ENCODE results near the gene LCP2.

The LCP2 gene

DNA sequence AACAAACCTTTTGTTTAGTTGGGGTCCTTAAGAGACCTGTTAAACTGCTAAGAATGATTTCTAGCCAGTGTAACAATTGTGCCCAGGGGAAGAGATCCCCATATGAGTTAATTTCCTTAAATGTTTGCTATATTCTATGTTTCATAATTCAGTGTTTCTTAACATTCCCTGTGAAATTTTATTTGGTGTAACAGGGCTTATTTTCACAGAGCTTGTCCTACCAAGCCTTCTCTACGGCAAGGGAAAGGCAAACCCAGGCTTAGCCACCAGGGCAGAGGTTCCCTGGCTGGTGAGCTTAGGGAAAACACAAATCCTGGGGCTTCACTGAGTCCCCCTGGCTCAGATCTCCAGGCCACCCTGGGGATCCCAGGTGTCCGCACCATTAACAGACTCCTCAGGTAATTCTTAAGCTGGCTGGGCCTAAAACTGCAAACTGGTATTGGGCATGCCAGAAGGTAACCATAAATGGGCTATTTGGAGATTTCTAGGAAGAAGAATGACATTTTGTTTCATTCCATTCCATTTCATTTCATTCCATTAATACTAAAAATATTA is 17.0 kb upstream of the LCP2 start:
- DNase-seq = no peak

DNA sequence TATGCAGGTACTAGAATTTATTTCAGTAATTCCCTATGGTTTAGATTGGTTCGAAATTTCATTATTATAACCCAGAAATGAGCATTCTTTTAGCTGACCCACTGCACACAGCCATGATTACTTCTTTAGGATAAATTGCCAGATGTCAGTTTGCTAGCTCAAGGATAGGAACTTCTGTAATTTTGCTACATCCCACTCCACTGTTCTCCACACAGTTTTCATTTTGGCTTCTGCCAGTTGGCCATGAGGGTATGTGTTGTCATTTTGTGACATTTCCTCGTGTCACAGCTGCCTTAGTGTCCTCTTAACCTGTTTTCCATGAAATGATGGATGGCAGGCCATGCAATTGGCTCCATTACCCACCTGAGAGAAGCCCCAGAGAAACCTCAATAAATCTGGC is 16.2 kb upstream of the LCP2 start:
- no peak for DNase-seq

DNA sequence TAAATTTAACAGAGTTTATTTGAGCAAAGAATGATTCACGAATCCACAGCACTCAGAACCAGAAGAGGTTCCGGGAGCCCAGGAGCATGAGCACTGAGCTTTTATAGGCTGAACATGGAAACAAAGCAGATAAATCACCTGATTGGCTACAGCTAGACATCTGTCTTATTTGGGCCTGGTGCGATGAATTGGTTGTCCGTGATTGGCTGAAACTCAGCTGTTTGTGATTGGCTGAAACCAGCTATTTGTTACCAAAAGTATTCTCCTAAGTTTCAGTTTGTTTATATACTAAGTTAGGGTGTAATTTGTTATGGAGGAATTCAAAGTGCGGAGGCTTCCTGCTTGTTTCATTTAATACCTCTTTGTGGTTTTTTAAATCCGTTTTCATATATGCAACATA is 15.8 kb upstream of the LCP2 start:
- DNase-seq = no peak

GRCh38 chr5:170312666-170313065 is 15.1 kb upstream of the LCP2 start:
- no peak for DNase-seq

DNA sequence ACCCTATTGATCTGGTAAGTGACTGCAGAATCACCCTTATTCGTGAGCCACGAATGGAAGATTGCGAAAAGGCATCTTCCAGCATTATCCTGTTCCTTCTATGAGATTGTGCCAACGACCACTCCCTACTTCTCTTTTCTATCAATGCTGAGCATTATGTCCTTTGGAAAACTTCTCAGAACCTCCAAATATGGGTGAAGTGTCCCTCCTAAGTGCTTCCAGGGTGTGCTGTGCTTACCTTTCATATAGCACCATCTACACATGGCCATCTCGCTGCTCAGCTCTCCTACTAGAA is 14.7 kb upstream of the LCP2 start:
- DNase-seq = no peak

- no peak for DNase-seq
These were observed 14.1 kb upstream of the LCP2 start for GRCh38 chr5:170311511-170312300.

DNA sequence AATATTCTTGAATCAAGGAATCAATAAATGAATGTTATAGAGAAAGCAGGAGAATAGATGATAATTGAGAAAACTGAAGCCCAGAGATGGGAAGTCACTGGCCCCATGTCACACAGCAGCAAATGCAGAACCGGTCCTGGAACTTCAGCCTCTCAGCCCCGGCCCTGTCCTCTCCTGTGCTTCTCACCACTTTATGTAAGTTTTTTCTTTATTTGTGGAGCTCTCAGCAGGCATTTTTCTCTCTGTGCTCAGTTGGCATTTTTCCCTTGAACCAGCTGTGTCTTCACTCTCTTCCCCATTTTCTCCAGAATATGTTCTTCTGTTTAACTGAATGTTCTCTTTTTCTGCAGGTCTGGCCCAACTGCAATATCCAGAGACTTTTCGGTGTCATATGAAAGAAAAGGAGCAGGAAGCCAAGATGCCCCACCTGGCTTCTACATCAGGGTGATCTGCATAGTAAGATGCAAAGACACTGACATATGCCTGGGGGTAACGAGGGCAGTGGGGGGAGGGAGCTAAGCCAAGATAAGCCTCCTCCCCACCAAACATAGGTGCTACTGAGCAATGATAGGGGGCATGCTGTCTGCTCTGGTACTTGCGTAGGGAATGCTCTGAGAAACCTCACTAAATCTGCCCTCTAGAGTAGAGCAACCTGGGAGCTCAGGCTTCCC is 12.8 kb upstream of the LCP2 start:
- no peak for DNase-seq

DNA sequence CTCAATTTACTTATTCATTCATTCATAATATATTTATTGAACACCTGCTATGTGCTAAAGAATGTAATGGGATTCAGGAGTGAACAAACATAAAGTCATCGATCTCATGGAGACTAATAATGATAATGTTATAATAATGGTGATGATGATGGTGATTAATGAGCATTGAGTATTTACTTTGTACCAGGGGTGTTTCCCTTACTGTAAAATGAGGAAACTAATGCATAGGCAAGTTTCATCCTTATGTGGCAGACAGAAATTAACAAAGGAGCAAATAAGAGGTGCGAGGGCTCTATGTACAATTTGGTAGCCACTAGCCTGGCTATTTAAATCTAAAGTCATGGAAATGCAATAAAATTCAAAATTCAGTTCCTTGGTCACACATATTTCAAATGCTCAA is 11.1 kb upstream of the LCP2 start:
- no peak for DNase-seq

- DNase-seq = no peak
These were observed 10.2 kb upstream of the LCP2 start for GRCh38 chr5:170307575-170308465.

DNA sequence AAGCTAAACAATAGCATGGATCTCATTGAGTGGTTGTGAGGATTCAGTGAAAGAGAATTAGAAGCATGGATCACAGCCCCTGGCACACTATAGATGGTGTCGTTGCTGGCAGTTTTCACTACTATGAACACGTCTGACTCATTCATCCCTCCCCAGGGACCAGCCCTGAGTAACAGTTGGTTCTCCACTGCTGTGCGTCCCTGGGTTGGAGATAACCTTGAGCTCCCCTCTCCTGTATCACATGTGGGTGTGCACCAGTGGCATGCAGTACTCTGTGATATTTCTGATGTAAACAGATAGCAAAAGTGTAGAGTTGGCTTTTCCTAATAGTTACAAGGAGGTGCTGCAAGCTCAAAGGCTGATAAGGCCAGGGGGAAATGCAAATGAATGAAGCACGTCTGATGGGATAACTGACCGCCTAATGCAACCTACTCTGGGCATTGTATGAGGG is 8.8 kb upstream of the LCP2 start:
- DNase-seq = no peak

- DNase-seq = no peak
These were observed 8.1 kb upstream of the LCP2 start for GRCh38 chr5:170305646-170306025.

DNA sequence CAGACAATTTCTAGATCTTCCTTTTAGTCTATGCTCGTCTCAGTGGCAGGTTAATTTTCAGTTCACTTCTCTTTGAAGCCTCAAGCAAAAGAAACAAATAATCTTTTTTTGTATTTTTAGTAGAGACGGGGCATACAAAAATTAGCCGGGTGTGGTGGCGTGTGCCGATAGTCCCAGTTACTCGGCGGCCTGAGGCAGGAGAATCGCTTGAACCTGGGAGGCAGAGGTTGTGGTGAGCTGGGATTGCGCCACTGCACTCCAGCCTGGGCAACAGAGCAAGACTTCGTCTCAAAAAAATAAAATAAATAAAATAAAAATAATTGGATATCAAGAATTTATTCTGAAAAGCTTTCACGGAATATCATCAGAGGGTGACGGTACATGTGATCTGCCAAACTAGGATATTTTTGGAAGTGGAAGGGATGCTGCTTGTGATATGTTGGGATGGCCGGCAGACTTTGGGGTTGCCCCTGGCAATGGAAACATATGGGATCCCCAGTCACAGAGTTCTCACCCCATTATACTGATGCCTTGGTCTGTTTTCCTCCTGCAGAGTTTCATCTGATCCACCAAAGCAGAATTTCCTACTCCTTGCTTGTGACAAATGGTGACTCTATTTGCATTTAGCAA is 7.6 kb upstream of the LCP2 start:
- DNase-seq = no peak

DNA sequence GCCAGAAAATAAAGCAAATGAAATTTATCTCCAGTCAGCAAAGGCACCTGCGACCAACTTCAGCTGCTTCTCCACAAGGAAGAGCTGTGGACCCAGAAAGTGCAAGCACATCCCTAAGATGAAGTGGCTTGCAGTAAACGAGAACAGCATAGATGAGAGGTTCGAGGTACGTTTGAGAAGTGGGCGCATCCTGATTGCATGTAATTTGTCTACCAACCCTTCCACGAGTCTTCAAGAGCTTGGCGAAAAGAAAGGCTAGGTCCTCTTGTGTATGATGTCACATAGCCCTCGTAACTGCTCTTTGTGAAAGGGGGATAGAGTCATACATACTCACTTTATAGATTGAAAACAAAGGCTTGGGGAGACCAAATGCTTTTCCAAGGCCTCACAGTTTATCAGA is 6.0 kb upstream of the LCP2 start:
- no peak for DNase-seq

DNA sequence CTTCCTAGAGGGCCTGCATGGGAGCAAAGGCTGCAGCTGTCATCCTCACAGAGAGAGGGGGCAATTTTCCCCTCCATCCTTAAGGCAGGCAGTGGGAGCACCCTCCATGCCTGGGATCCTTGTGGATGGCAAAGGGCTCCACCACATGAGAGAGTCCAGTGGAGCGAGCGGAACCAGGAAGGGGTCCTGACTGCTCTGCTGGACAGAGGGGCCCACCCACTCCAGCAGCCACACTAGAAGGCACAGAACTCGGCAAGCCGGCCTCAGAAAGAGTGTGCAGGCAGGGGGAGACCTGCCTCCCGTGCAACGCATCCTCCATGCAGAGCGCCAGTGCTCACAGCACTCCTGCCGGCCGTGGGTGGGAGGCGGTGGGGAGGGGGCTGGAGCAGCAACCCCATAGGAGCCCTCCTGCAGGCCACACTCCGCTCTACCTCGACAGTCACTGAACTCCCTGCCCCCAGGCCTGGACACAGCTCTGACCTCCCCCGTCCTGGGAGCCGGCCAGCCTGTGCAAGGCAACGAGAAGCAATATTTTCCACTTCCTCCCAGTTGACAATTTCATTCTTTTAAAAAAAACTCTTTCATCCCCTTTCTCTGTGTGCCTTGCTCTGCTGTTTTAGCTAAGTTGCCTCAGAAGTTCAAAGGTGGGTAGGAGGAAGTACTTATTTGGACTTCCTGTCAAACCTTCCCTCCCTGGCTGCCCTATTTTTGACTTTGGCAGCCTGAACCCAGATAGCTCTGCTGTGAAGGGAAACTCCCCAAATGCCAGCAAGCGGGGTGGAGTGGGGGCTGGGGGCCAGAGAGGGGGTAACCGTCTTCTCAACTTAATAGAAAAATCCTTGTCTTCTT is 5.3 kb upstream of the LCP2 start:
- DNase-seq = peak; percentile 49

GRCh38 chr5:170301981-170302652 is 4.5 kb upstream of the LCP2 start:
- no peak for DNase-seq

DNA sequence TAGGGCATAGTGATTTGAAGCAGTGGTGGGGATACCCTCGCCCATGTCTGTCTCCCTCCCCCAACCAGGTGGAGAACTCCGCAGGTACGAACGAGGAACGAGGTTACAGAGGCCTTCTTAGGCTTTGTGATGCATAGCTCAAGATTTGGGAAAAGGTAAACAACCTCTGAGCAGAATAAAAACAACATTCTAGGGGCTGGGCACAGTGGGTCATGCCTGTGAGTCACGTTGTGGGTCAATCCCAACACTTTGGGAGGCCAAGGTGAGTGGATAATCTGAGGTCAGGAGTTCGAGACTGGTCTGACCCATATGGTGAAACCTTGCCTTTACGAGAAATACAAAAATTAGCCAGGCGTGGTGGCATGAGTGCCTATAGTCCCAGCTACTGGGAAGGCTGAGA is 3.6 kb upstream of the LCP2 start:
- no peak for DNase-seq

- DNase-seq = no peak
These were observed 2.9 kb upstream of the LCP2 start for GRCh38 chr5:170300361-170301013.

DNA sequence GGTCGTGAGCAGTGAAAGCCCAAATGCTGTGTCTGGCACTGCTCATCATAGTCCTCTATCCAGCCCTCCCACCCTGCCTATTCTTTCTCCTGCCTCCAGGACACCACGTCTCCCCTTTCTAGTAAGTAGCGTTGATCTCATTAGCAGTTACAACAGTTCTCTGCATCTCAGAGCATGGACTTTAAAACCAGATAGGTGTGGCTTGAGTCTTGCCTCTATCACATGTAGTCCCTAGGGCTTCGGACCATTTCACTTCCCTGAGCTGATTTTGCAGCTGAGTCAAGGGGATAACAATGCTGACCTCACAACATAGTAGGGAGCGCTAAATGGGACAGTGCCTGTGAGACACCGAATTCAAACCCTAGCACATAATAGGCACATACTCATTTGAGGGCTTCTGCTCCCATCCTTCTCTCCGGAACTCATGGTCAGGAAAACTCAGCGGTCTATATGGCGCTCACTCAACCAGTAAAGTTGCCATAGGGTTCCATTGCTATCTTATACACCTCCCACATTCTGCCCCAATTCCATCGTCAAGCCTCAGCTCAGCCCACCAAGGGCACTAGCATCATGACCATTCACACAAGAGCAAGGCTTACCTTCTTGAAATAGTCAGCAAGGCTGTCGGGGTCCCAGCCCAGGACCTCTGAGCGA is 515 bp downstream of the LCP2 start:
- DNase-seq = no peak

- DNase-seq = no peak
These were observed 1.3 kb downstream of the LCP2 start for GRCh38 chr5:170296036-170296934.
